Activated CD4-positive, alpha-beta T cell treated with anti-CD3 and anti-CD28 coated beads, Interleukin-2, Interleukin-6, amounts not matched to agents 100 ng/mL and 50 ng/mL, durations not matched to agents 16 hours and 8 hours (primary cell): ENCODE measurements around the gene ATP6V1G2.
A peak's percentile ranks its signal among the peaks of the same experiment; 100 is the strongest.

Experiments
- DNase-seq: peaks from one replicate; pipeline ENCODE4 v3.0.0-alpha.2; 2020

Gene ATP6V1G2

GRCh38 chr6:31575335-31575901 lies 29.0 kb upstream of the ATP6V1G2 start, which contains the start of gene TNF:
Gene TNF, plus strand, starts transcription at chr6:31575565. Its CDS starts 177 bp downstream, at chr6:31575742.
- peak; percentile 95 for DNase-seq

- peak; percentile 57 for DNase-seq
These were observed 28.0 kb upstream of the ATP6V1G2 start for GRCh38 chr6:31574106-31575061.

GRCh38 chr6:31573239-31574105 lies 27.1 kb upstream of the ATP6V1G2 start:
- no peak for DNase-seq

GRCh38 chr6:31572041-31572911 lies 25.9 kb upstream of the ATP6V1G2 start, which contains the start of gene LTA:
Gene LTA, plus strand, starts transcription at chr6:31572289. Its CDS starts 454 bp downstream, at chr6:31572743.
- peak; percentile 89 for DNase-seq

- DNase-seq: no peak
These were observed 23.6 kb upstream of the ATP6V1G2 start for GRCh38 chr6:31569861-31570536.

GRCh38 chr6:31568537-31568961 lies 22.1 kb upstream of the ATP6V1G2 start:
- peak; percentile 95 for DNase-seq

GRCh38 chr6:31567531-31568370 lies 21.3 kb upstream of the ATP6V1G2 start:
- DNase-seq: no peak

GRCh38 chr6:31560697-31561058 lies 14.3 kb upstream of the ATP6V1G2 start:
- DNase-seq: no peak

GRCh38 chr6:31559958-31560696 lies 13.7 kb upstream of the ATP6V1G2 start:
- peak; percentile 88 for DNase-seq

- DNase-seq: no peak
These were observed 13.2 kb upstream of the ATP6V1G2 start for GRCh38 chr6:31559606-31559957.

- DNase-seq: peak; percentile 80
These were observed 12.5 kb upstream of the ATP6V1G2 start for GRCh38 chr6:31558631-31559500.

- DNase-seq: no peak
These were observed 11.9 kb upstream of the ATP6V1G2 start for GRCh38 chr6:31558318-31558625.

GRCh38 chr6:31557443-31558317 lies 11.3 kb upstream of the ATP6V1G2 start:
- DNase-seq: no peak

- no peak for DNase-seq
These were observed 9.9 kb upstream of the ATP6V1G2 start for GRCh38 chr6:31556307-31556706.

- peak; percentile 81 for DNase-seq
These were observed 5.0 kb upstream of the ATP6V1G2 start for GRCh38 chr6:31551371-31551770.

GRCh38 chr6:31548544-31548873 lies 2.1 kb upstream of the ATP6V1G2 start:
- no peak for DNase-seq

GRCh38 chr6:31547727-31548543 lies 1.5 kb upstream of the ATP6V1G2 start:
- no peak for DNase-seq
